Right lobe of liver (tissue), 6 donors: ENCODE data around the gene CCDC92. TPM values are rescaled to one million over a fixed set of nuclear protein-coding genes. Genes with fewer than 3 reads are reported as not detected.

Experiments used
- ATAC-seq, 4 donors: fragments of 200-7000 bp; cut with Tn5 transposase; one replicate each; pipeline ENCODE4 v1.9.1; 2020; ENCODE audit warnings: mild to moderate bottlenecking in 4 of 4, moderate library complexity in 4 of 4
- DNase-seq, 3 donors: peaks; one replicate each; pipeline ENCODE4 v3.0.0-alpha.2; 2020
- H3K27ac ChIP-seq, 3 donors: fragments of 200-600 bp; one replicate each; pipeline ENCODE4 v1.8.0; 2022
- H3K27me3 ChIP-seq, 2 donors: fragments of 200-600 bp; one replicate each; pipeline ENCODE4 v1.8.0; 2022
- H3K36me3 ChIP-seq, 4 donors: fragments of 200-600 bp; sonication (generic) in 1 of 4; one replicate each; pipeline versions ENCODE4 v1.5.1 to v1.8.0; 2017 to 2022; ENCODE audit warnings: control low read depth in 1 of 4
- H3K4me1 ChIP-seq, 4 donors: fragments of 200-600 bp; sonication (generic) in 1 of 4; one replicate each; pipeline versions ENCODE4 v1.5.1 to v1.8.0; 2017 to 2022; ENCODE audit warnings: control low read depth in 1 of 4
- H3K4me3 ChIP-seq, 3 donors: fragments of 200-600 bp; one replicate each; pipeline ENCODE4 v1.8.0; 2022
- H3K9me3 ChIP-seq, 4 donors: fragments of 200-600 bp; sonication (generic) in 1 of 4; one replicate each; pipeline versions ENCODE4 v1.5.1 to v1.8.0; 2017 to 2022; ENCODE audit warnings: control low read depth in 1 of 4
- CTCF ChIP-seq, 4 donors: fragments of 200-600 bp in 3 of 4; fragments of 450-650 bp in 1 of 4; IDR thresholded peaks; one replicate each; pipeline versions ENCODE4 v1.5.1 to v1.8.0; 2016 to 2022; ENCODE audit warnings: antibody characterized with exemption in 4 of 4, mild to moderate bottlenecking in 2 of 4
- POLR2A ChIP-seq: fragments of 450-650 bp; IDR thresholded peaks from one replicate; pipeline ENCODE4 v1.6.1; 2017; ENCODE audit warnings: antibody characterized with exemption, mild to moderate bottlenecking
- WGBS: methylation state at CpG from one replicate; pipeline ENCODE4 v1.1.6; 2018; ENCODE audit warnings: low coverage, low lambda C conversion rate; ENCODE audit not compliant: insufficient coverage; ENCODE audit errors: missing lambda C conversion rate; 5-methylcytosine and 5-hydroxymethylcytosine counted together
- intact Hi-C, 2 donors: fragments of 100-400 bp; cut with DNase I; formaldehyde crosslinking; loops; one replicate each; pipeline versions ENCODE4 v1.11.2 to v1.14.1; 2022
- total RNA-seq, 6 experiments: library from RNA; depleted of rRNA in 2 of 6; stranded (reverse); fragments of >200 nt in 2 of 6; fragmentation: NEBNext Ultra II Directional in 3 of 6; extraction: Animal tissue kit (Norgen Biotek cat#: 25700) in 3 of 6; gene quantifications; one replicate each; pipeline versions ENCODE4 v1.1.0 to v1.2.4, GENCODE V29; 2016 to 2023
- donor health status: DM: no; HTN: yes; CAD: no.
- donor health status: DM: no; HTN: no; CAD: no.
- donor health status: DM: no; HTN: no; CAD: no.
- donor health status: DM: no; HTN: yes; CAD: no.
- donor health status: DM: no; HTN: yes; CAD: no.

Gene CCDC92
- total RNA-seq, 6 experiments from 2014 or later, result 12.5 to 17.5 (median 16.1) TPM

GRCh38 chr12:123938679-123939480 is 33.8 kb downstream of the CCDC92 start:
- Histone ChIP-seq H3K4me3 (no peak overlapping the region), H3K4me1 (no peaks in the 10 kb centered on the region), H3K9me3 (no peaks in the 10 kb centered on the region), H3K27me3 (no peaks in the 10 kb centered on the region), H3K36me3 (no peaks in the 10 kb centered on the region), H3K27ac (no peak overlapping the region)
- intact Hi-C loops, result loop anchor here in 1 of 2 donors (10.0 kb wide), 1 partner anchor 366 kb away; no protein-coding TSS in a partner anchor
- no peak for DNase-seq
- no peak for TF ChIP-seq CTCF (IDR thresholded peaks at IDR 0.05)
- TF ChIP-seq POLR2A, result no peak
- 95% methylated on average over 12 of the region's 16 CpGs for WGBS
- ATAC-seq, result peak in 1 of 4 donors; percentile 33

DNA sequence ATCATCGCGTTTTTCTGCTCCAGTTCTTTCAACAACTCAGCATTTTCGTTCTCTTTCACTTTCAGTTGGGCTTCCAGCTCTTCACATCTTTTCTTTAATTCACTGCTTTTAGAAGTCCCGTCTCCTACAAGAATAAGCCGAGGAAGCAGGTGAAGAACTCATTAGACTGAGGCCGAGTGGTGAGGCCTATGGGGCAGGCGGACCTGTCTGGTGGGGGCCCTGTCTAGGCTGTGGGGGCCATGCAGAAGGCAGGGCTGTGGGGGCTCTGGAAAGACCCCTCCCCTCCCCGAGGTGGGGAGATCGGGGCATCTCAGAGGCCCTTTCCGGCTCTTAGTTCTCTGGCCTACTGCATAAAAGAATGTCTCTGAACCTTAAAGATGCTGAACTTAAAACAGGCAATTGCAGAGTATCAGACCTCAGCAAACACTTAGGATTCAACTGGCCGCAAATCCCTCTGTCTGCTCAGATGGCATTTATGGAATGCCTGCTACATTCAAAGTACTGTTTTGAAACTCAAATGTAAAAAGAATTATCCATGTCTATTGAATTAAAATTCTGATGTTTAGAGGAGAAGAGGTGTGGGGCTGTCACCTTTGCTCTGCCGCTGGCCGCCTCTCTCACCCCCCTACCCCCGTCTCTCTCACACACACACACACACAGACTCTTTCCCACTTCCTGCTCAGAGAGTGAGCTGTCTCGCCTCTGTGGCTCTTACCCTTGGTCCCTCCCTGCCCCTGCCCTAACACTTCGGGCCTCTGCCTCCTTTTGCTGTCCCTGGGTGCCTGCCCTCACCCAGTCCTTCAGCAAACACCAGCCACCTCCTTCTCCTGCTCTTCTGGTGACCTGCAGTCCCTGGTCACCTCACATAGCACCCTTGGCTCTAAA is 34.7 kb downstream of the CCDC92 start:
- ATAC-seq, result peak; percentile 38 to 68 (median 44)
- Histone ChIP-seq H3K9me3 (no peaks in the 10 kb centered on the region), H3K4me1 (no peaks in the 10 kb centered on the region), H3K27me3 (no peaks in the 10 kb centered on the region), H3K27ac (no peak overlapping the region), H3K4me3 (no peak overlapping the region), H3K36me3 (no peaks in the 10 kb centered on the region)
- 63% methylated on average over 15 of the region's 16 CpGs for WGBS
- intact Hi-C loops, result loop anchor here in 1 of 2 donors (10.0 kb wide), 1 partner anchor 367 kb away; no protein-coding TSS in a partner anchor
- TF ChIP-seq CTCF (IDR thresholded peaks at IDR 0.05), result no peak
- TF ChIP-seq POLR2A, result no peak
- DNase-seq, result no peak

DNA sequence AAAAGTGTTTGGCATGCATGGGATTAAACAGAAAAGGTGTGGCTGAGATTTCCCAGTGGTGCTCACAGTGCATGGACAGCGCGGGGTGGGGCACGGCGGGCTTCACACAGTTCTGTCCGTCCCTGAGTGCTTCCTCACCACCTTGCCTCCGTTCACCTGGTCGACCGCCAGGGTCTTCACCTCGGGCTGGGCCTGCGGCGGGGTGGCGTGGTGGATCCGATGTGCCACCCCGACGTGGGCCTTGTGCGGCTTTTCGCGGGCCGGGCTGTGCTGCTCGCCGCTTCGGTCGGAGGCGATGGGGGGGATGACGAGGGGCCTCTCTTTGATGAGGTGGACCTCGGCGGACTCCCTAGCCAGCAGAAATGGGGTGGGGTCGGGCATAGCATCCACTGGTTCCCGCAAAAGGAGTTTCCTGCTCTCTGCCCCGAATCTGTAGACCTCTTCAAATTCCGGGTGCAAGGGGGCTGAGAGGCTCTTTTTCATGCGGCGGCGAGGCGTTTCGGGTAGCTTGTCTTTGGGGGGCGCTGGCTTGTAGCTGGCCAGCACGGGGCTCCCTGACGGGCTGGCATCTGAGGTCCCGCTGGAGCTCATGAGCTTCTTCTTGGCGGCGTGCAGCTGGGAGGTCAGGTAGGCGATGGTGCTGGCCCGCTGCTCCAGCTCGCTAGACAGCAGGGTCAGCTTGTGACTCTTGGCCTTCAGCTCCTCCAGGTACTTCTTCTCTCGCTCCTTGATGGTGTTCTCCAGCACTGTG is 35.5 kb downstream of the CCDC92 start:
- H3K36me3 ChIP-seq, result no peaks in the 10 kb centered on the region
- H3K27ac ChIP-seq, result no peak overlapping the region
- TF ChIP-seq CTCF (IDR thresholded peaks at IDR 0.05) (no peak), POLR2A (no peak)
- 89% methylated on average over 16 of the region's 46 CpGs for WGBS
- no peak overlapping the region for H3K4me3 ChIP-seq
- ATAC-seq (no peak), DNase-seq (no peak)
- intact Hi-C loops, result loop anchor here in 1 of 2 donors (10.0 kb wide), 1 partner anchor 368 kb away; no protein-coding TSS in a partner anchor
- no peaks in the 10 kb centered on the region for H3K27me3 ChIP-seq
- no peaks in the 10 kb centered on the region for H3K4me1 ChIP-seq
- H3K9me3 ChIP-seq, result no peaks in the 10 kb centered on the region

DNA sequence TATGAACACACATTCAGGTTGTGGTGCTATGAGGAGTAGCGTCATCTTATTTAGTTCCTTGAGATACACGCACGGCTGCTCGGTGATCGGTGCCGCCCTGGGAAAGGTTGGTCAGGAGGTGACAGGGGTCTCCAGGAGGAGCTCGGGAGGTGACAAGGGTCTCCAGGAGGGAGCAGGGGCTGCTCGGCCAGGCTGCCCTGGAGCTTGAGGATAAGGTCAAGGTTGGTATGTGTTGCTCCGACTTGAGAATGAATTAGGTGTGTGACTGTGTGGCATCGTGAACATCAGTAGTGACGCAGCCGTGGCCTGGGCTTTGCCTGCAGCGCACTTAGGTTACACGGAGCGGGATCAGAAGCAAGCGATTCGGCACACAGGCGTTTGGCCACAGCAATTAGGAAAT is 36.2 kb downstream of the CCDC92 start:
- H3K4me1 ChIP-seq, result no peaks in the 10 kb centered on the region
- TF ChIP-seq CTCF (IDR thresholded peaks at IDR 0.05) (no peak), POLR2A (no peak)
- no peak overlapping the region for H3K27ac ChIP-seq
- H3K9me3 ChIP-seq, result no peaks in the 10 kb centered on the region
- intact Hi-C loops, result loop anchor here in 1 of 2 donors (10.0 kb wide), 1 partner anchor 368 kb away; no protein-coding TSS in a partner anchor
- 91% methylated on average over 9 of the region's 18 CpGs for WGBS
- no peaks in the 10 kb centered on the region for H3K36me3 ChIP-seq
- no peak overlapping the region for H3K4me3 ChIP-seq
- ATAC-seq, result no peak
- no peak for DNase-seq
- H3K27me3 ChIP-seq, result no peaks in the 10 kb centered on the region
